ENCODE data around the gene PRPSAP2. TPM values are rescaled to one million over a fixed set of nuclear protein-coding genes. Genes with fewer than 3 reads are reported as not detected.

PRPSAP2 gene
- polyA plus RNA-seq, 10 donors, result 18.8 to 32.3 (median 25.4) TPM

DNA sequence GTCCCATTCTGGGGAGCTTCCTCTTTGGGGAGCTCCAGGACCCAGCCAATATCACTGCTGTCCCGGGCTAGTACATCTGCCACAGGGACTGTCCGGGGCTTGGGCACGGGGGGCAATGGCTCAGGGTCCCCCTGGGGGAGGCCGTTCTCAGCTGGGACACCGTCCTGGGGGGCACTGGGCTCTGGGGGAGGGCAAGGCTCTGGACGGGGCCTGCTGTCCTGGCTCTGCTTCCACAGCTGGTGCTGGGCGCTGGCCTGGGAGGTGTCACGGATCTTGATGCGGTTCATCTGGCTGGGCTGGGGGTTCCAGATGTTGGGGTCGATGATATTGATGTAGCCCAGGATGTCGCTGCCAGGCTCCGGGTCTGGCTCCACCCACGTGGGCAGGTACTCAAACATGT is 120.1 kb downstream of the PRPSAP2 start:
- no peak for DNase-seq

DNA sequence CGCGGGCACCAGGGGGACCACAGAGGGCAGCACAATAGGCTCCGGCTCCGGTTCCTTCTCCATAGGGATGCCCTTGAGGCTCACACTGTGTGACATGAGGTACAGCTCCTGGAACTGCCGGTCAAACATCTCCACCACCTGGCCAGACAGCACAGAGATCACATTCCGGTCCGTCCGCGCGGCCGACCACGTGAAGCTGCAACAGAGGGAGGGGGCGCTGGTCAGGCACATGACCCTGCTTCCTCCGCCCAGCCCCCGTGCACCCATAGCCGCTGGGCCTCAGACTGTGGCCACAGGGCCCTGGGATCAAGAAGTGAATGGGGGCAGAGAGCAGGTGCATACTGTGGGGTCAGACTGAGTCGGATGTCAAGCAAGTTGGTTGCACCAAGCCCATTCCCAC is 120.7 kb downstream of the PRPSAP2 start:
- no peak for DNase-seq

Other genes starting within 250 kb of the PRPSAP2 start
- not detected for gene TBC1D28, start 213.7 kb upstream of the PRPSAP2 start, polyA plus RNA-seq (ENCODE audit: insufficient read length in 10 of 10)
- 1 to 10 TPM; 1.6 to 3.7 (median 2.6) TPM for gene FOXO3B, start 175.8 kb upstream of the PRPSAP2 start, polyA plus RNA-seq (ENCODE audit: insufficient read length in 10 of 10)
- under 1 TPM in 7 of 10 donors, not detected in 3; 0.08 to 0.53 (median 0.14) TPM for gene FBXW10, start 114.1 kb upstream of the PRPSAP2 start, polyA plus RNA-seq (ENCODE audit: insufficient read length in 10 of 10)
- gene TVP23B, start 76.9 kb upstream of the PRPSAP2 start, polyA plus RNA-seq (ENCODE audit: insufficient read length in 10 of 10), result 10 to 100 TPM; 21.6 to 31.2 (median 26.4) TPM
- under 1 TPM in 8 of 10 donors, not detected in 2; 0.08 to 0.29 (median 0.19) TPM for gene SLC5A10, start 94.0 kb downstream of the PRPSAP2 start, polyA plus RNA-seq (ENCODE audit: insufficient read length in 10 of 10)
- gene FAM83G, start 146.6 kb downstream of the PRPSAP2 start, polyA plus RNA-seq (ENCODE audit: insufficient read length in 10 of 10), result 1 to 10 TPM in 2 of 10 donors, under 1 TPM in 8; 0.06 to 1.8 (median 0.24) TPM
- 1 to 10 TPM; 1.5 to 3.8 (median 2.8) TPM for gene GRAP, start 188.8 kb downstream of the PRPSAP2 start, polyA plus RNA-seq (ENCODE audit: insufficient read length in 10 of 10)

Measured in muscle of back (tissue), 11 donors.